HepG2 (cell line): Measurements from ENCODE around the gene RBM43. TPM values are rescaled to one million over a fixed set of nuclear protein-coding genes. Genes with fewer than 3 reads are reported as not detected.

Source experiments
- AKAP8 ChIP-seq: sonication (generic); formaldehyde crosslinking; IDR thresholded peaks from 2 replicates; pipeline ENCODE4 v1.5.1; 2020; ENCODE audit warnings: mild to moderate bottlenecking, missing genetic modification reagents
- E2F5 ChIP-seq: sonication (generic); formaldehyde crosslinking; conservative IDR thresholded peaks from 2 replicates; pipeline ENCODE4 v1.4.0; 2020; ENCODE audit warnings: missing genetic modification reagents
- FOSL1 ChIP-seq: sonication (generic); formaldehyde crosslinking; IDR thresholded peaks from 2 replicates; pipeline ENCODE4 v1.9.0; 2021; ENCODE audit warnings: missing genetic modification reagents, borderline replicate concordance
- HNRNPLL ChIP-seq: fragments of 200-400 bp; formaldehyde crosslinking; IDR thresholded peaks from 2 replicates; pipeline ENCODE4 v1.6.1; 2017; ENCODE audit warnings: mild to moderate bottlenecking, low read depth, low read length; ENCODE audit not compliant: poor library complexity, severe bottlenecking
- KIAA2018 ChIP-seq: sonication (generic); formaldehyde crosslinking; IDR thresholded peaks from 2 replicates; pipeline ENCODE4 v1.5.0; 2020; ENCODE audit warnings: mild to moderate bottlenecking, missing genetic modification reagents, borderline replicate concordance
- NR1H2 ChIP-seq: sonication (generic); formaldehyde crosslinking; IDR thresholded peaks from 2 replicates; pipeline ENCODE4 v1.8.1; 2022; ENCODE audit warnings: low read depth, missing genetic modification reagents, borderline replicate concordance
- POGZ ChIP-seq: sonication (generic); formaldehyde crosslinking; IDR thresholded peaks from 2 replicates; pipeline ENCODE4 v1.4.0; 2020; ENCODE audit warnings: mild to moderate bottlenecking, missing genetic modification reagents
- POLR2AphosphoS2 ChIP-seq: IDR thresholded peaks from 2 replicates; pipeline ENCODE4 v1.6.1; 2011; ENCODE audit warnings: low read depth, low read length, improper control_type of control experiment
- SKI ChIP-seq: fragments of 450-650 bp; IDR thresholded peaks from one replicate; pipeline ENCODE4 v1.6.1; 2018; ENCODE audit warnings: mild to moderate bottlenecking; ENCODE audit not compliant: partially characterized antibody
- SMARCE1 ChIP-seq: fragments of 450-650 bp; IDR thresholded peaks from 2 replicates; pipeline ENCODE4 v1.6.1; 2017; ENCODE audit warnings: borderline replicate concordance
- SNAPC5 ChIP-seq: sonication (generic); formaldehyde crosslinking; IDR thresholded peaks from 2 replicates; pipeline ENCODE4 v1.8.1; 2023; ENCODE audit warnings: mild to moderate bottlenecking, missing genetic modification reagents, borderline replicate concordance
- TARDBP ChIP-seq: sonication (generic); formaldehyde crosslinking; IDR thresholded peaks from 2 replicates; pipeline ENCODE4 v1.8.0; 2022; ENCODE audit warnings: mild to moderate bottlenecking, missing genetic modification reagents
- TSC22D2 ChIP-seq: sonication (generic); formaldehyde crosslinking; IDR thresholded peaks from 2 replicates; pipeline ENCODE4 v1.5.1; 2020; ENCODE audit warnings: missing genetic modification reagents, mild to moderate bottlenecking, borderline replicate concordance
- ZNF138 ChIP-seq: sonication (generic); formaldehyde crosslinking; IDR thresholded peaks from 2 replicates; pipeline ENCODE4 v1.5.0; 2020; ENCODE audit warnings: mild to moderate bottlenecking, low read depth, missing genetic modification reagents
- ZNF326 ChIP-seq: sonication (generic); formaldehyde crosslinking; IDR thresholded peaks from 2 replicates; pipeline ENCODE4 v1.4.0; 2020; ENCODE audit warnings: missing genetic modification reagents, borderline replicate concordance
- ZNF343 ChIP-seq: sonication (generic); formaldehyde crosslinking; IDR thresholded peaks from 2 replicates; pipeline ENCODE4 v1.4.0; 2020; ENCODE audit warnings: mild to moderate bottlenecking, missing genetic modification reagents
- ZNF513 ChIP-seq: sonication (generic); formaldehyde crosslinking; conservative IDR thresholded peaks from 2 replicates; pipeline ENCODE4 v1.5.0; 2020; ENCODE audit warnings: missing genetic modification reagents
- ZNF605 ChIP-seq: sonication (generic); formaldehyde crosslinking; IDR thresholded peaks from 2 replicates; pipeline ENCODE4 v1.8.0; 2022; ENCODE audit warnings: mild to moderate bottlenecking, missing genetic modification reagents
- polyA plus RNA-seq, 8 experiments: library from polyadenylated mRNA; depleted of rRNA in 3 of 8; stranded (reverse) in 7 of 8; unstranded in 1 of 8; fragments of >200 nt; fragmentation: Illumina TruSeq in 4 of 8; extraction: Trizol in 4 of 8; gene quantifications; 2 replicates each; pipeline versions ENCODE4 v1.2.1 to v1.2.3, GENCODE V29; 2011 to 2016; ENCODE audit warnings: low read depth in 4 of 8, missing spikeins in 1 of 8, mixed read lengths in 1 of 8; ENCODE audit not compliant: insufficient read depth in 1 of 8
- total RNA-seq, 5 experiments: library from RNA; depleted of rRNA; stranded (reverse); fragments of >200 nt; fragmentation: Illumina TruSeq; extraction: Trizol; gene quantifications; 2 replicates each; pipeline ENCODE4 v1.2.3, GENCODE V29; 2016; ENCODE audit warnings: low read depth in 1 of 5

The RBM43 gene
- total and polyA plus RNA-seq, 2 of the 13 experiments (the other 11 are each of a cell fraction or from before 2014, with no cell fraction given), result 0.31 to 0.70 TPM

GRCh38 chr2:151261231-151261976 is at the start of gene RBM43 (continued):
- TF ChIP-seq KIAA2018 (0 out of 2 replicates have a peak, but pooled peaks have one; percentile 53), TARDBP (CRISPR knock-in tag) (peak; percentile 76; the same call in 1 of the 2 replicates), ZNF605 (CRISPR knock-in tag) (peak; percentile 44; the same call in 1 of the 2 replicates), E2F5 (CRISPR knock-in tag) (no peak), ZNF343 (peak; percentile 84; the same call in 1 of the 2 replicates), HNRNPLL (peak; percentile 97), POLR2AphosphoS2 (no peak), FOSL1 (no peak), SKI (no peak), SNAPC5 (peak; percentile 50; the same call in 1 of the 2 replicates), SMARCE1 (no peak), ZNF513 (CRISPR knock-in tag) (no peak), POGZ (CRISPR knock-in tag) (0 out of 2 replicates have a peak, but pooled peaks have one; percentile 18), ZNF326 (no peak), AKAP8 (CRISPR knock-in tag) (0 out of 2 replicates have a peak, but pooled peaks have one; percentile 51), ZNF138 (0 out of 2 replicates have a peak, but pooled peaks have one; percentile 30), TSC22D2 (CRISPR knock-in tag) (no peak), NR1H2 (CRISPR knock-in tag) (0 out of 2 replicates have a peak, but pooled peaks have one; percentile 15)
